Measurements from ENCODE around the gene KCNE4.

GRCh38 chr2:223041527-223042109 lies 10.4 kb upstream of the KCNE4 start:
- TF ChIP-seq RAD21 (IDR thresholded peaks at IDR 0.05; ENCODE audit: low read depth) (no peak), EGR1 (IDR thresholded peaks at IDR 0.05) (no peak), USF1 (IDR thresholded peaks at IDR 0.05) (no peak), CEBPB (IDR thresholded peaks at IDR 0.05) (no peak), TCF12 (IDR thresholded peaks at IDR 0.05; ENCODE audit: low read depth) (0 out of 2 replicates have a peak, but pooled peaks have one; percentile 23)
- TF ChIP-seq, protein P1, sequence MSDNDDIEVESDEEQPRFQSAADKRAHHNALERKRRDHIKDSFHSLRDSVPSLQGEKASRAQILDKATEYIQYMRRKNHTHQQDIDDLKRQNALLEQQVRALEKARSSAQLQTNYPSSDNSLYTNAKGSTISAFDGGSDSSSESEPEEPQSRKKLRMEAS (IDR thresholded peaks at IDR 0.05) = no peak

Data from Ishikawa (cell line).